HG03103 (cell line): ENCODE measurements around the gene AKAP12.

Experiments used
- ATAC-seq: cut with Tn5 transposase; IDR thresholded peaks from one replicate; pipeline ENCODE4 v1.9.1; 2021; ENCODE audit warnings: low read depth; ENCODE audit not compliant: unreplicated experiment

Gene AKAP12

GRCh38 chr6:151236668-151237401, 2.9 kb upstream of the AKAP12 start:
- no peak for ATAC-seq

GRCh38 chr6:151240036-151240685, 394 bp downstream of the AKAP12 start:
- no peak for ATAC-seq

GRCh38 chr6:151240791-151241642, 1.2 kb downstream of the AKAP12 start:
- no peak for ATAC-seq

GRCh38 chr6:151241853-151242252, 2.1 kb downstream of the AKAP12 start:
- ATAC-seq: no peak

- no peak for ATAC-seq
Observed at GRCh38 chr6:151242420-151242861, 2.7 kb downstream of the AKAP12 start.

- no peak for ATAC-seq
Observed at GRCh38 chr6:151243481-151243880, 3.7 kb downstream of the AKAP12 start.

- no peak for ATAC-seq
Observed at GRCh38 chr6:151247490-151247889, 7.7 kb downstream of the AKAP12 start.

GRCh38 chr6:151248295-151248694, 8.5 kb downstream of the AKAP12 start:
- ATAC-seq: no peak

- ATAC-seq: no peak
Observed at GRCh38 chr6:151252634-151253033, 12.9 kb downstream of the AKAP12 start.

- no peak for ATAC-seq
Observed at GRCh38 chr6:151254451-151255081, 14.8 kb downstream of the AKAP12 start.

- ATAC-seq: no peak
Observed at GRCh38 chr6:151255811-151256210, 16.0 kb downstream of the AKAP12 start.

GRCh38 chr6:151257985-151258445, 18.2 kb downstream of the AKAP12 start:
- ATAC-seq: no peak

GRCh38 chr6:151260205-151260604, 20.4 kb downstream of the AKAP12 start:
- ATAC-seq: no peak

- no peak for ATAC-seq
Observed at GRCh38 chr6:151263035-151263434, 23.3 kb downstream of the AKAP12 start.

- no peak for ATAC-seq
Observed at GRCh38 chr6:151263967-151264366, 24.2 kb downstream of the AKAP12 start.

- no peak for ATAC-seq
Observed at GRCh38 chr6:151265282-151265681, 25.5 kb downstream of the AKAP12 start.

- ATAC-seq: no peak
Observed at GRCh38 chr6:151269321-151269995, 29.7 kb downstream of the AKAP12 start.

GRCh38 chr6:151275121-151275520, 35.4 kb downstream of the AKAP12 start:
- ATAC-seq: no peak

GRCh38 chr6:151275566-151275965, 35.8 kb downstream of the AKAP12 start:
- no peak for ATAC-seq

- no peak for ATAC-seq
Observed at GRCh38 chr6:151276112-151276740, 36.5 kb downstream of the AKAP12 start.
